HEK293 (cell line): Measurements from ENCODE around the gene PLOD3.
A peak's percentile ranks its signal among the peaks of the same experiment; 100 is the strongest.

Experiments used
- EGR2 ChIP-seq: fragments of 450-650 bp; formaldehyde crosslinking; IDR thresholded peaks from 2 replicates; pipeline ENCODE4 v1.5.1; 2016; ENCODE audit warnings: low read depth, missing biosample characterization, missing genetic modification characterization
- GLIS1 ChIP-seq: fragments of 450-650 bp; formaldehyde crosslinking; IDR thresholded peaks from 2 replicates; pipeline ENCODE4 v1.5.1; 2016; ENCODE audit warnings: missing biosample characterization, missing genetic modification characterization
- KLF1 ChIP-seq: fragments of 450-650 bp; formaldehyde crosslinking; IDR thresholded peaks from 2 replicates; pipeline ENCODE4 v1.5.1; 2016; ENCODE audit warnings: missing biosample characterization, missing genetic modification characterization
- PRDM1 ChIP-seq: fragments of 450-650 bp; formaldehyde crosslinking; IDR thresholded peaks from 2 replicates; pipeline ENCODE4; 2016; ENCODE audit warnings: missing biosample characterization, missing genetic modification characterization
- RBAK ChIP-seq: fragments of 450-650 bp; formaldehyde crosslinking; IDR thresholded peaks from 2 replicates; pipeline ENCODE4 v1.5.1; 2016; ENCODE audit warnings: missing biosample characterization, missing genetic modification characterization
- REPIN1 ChIP-seq: fragments of 450-650 bp; formaldehyde crosslinking; IDR thresholded peaks from 2 replicates; pipeline ENCODE4 v1.5.1; 2017; ENCODE audit warnings: missing biosample characterization, missing genetic modification characterization, low read depth
- YY2 ChIP-seq: fragments of 450-650 bp; formaldehyde crosslinking; IDR thresholded peaks from 2 replicates; pipeline ENCODE4 v1.5.1; 2016; ENCODE audit warnings: missing biosample characterization, missing genetic modification characterization
- ZBTB20 ChIP-seq: fragments of 450-650 bp; formaldehyde crosslinking; IDR thresholded peaks from 2 replicates; pipeline ENCODE4 v1.5.1; 2016; ENCODE audit warnings: missing biosample characterization, missing genetic modification characterization
- ZFHX2 ChIP-seq: fragments of 450-650 bp; formaldehyde crosslinking; conservative IDR thresholded peaks from 2 replicates; pipeline ENCODE4 v1.5.1; 2016; ENCODE audit warnings: missing biosample characterization, missing genetic modification characterization
- ZNF112 ChIP-seq: fragments of 450-650 bp; formaldehyde crosslinking; IDR thresholded peaks from 2 replicates; pipeline ENCODE4 v1.5.0; 2017; ENCODE audit warnings: missing biosample characterization, missing genetic modification characterization
- ZNF174 ChIP-seq: fragments of 450-650 bp; formaldehyde crosslinking; IDR thresholded peaks from 2 replicates; pipeline ENCODE4 v1.5.0; 2017; ENCODE audit warnings: missing biosample characterization, mild to moderate bottlenecking, missing genetic modification characterization
- ZNF23 ChIP-seq: fragments of 450-650 bp; formaldehyde crosslinking; IDR thresholded peaks from 2 replicates; pipeline ENCODE4 v1.5.1; 2016; ENCODE audit warnings: missing biosample characterization, missing genetic modification characterization, borderline replicate concordance
- ZNF302 ChIP-seq: fragments of 450-650 bp; formaldehyde crosslinking; IDR thresholded peaks from 2 replicates; pipeline ENCODE4 v1.5.1; 2016; ENCODE audit warnings: missing biosample characterization, missing genetic modification characterization, low read depth
- ZNF416 ChIP-seq: fragments of 450-650 bp; formaldehyde crosslinking; IDR thresholded peaks from 2 replicates; pipeline ENCODE4 v1.5.1; 2016; ENCODE audit warnings: missing biosample characterization, missing genetic modification characterization
- ZNF514 ChIP-seq: fragments of 450-650 bp; formaldehyde crosslinking; IDR thresholded peaks from 2 replicates; pipeline ENCODE4 v1.5.1; 2016; ENCODE audit warnings: missing biosample characterization, missing genetic modification characterization
- ZNF561 ChIP-seq: fragments of 450-650 bp; IDR thresholded peaks from 2 replicates; pipeline ENCODE4 v1.5.1; 2018; ENCODE audit warnings: missing biosample characterization, missing genetic modification characterization, borderline replicate concordance
- ZNF658 ChIP-seq: fragments of 450-650 bp; formaldehyde crosslinking; IDR thresholded peaks from 2 replicates; pipeline ENCODE4; 2016; ENCODE audit warnings: missing biosample characterization, missing genetic modification characterization
- ZSCAN30 ChIP-seq: fragments of 450-650 bp; IDR thresholded peaks from 2 replicates; pipeline ENCODE4 v1.5.1; 2018; ENCODE audit warnings: missing biosample characterization, mild to moderate bottlenecking, missing genetic modification characterization, moderate library complexity
- TF ChIP-seq, protein P1 (sequence below): fragments of 450-650 bp; formaldehyde crosslinking; IDR thresholded peaks from 2 replicates; pipeline ENCODE4 v1.5.1; 2017; ENCODE audit warnings: missing biosample characterization, missing genetic modification characterization
- TF ChIP-seq, protein P2 (sequence below): fragments of 450-650 bp; formaldehyde crosslinking; IDR thresholded peaks from 2 replicates; pipeline ENCODE4 v1.5.1; 2017; ENCODE audit warnings: missing biosample characterization, missing genetic modification characterization
- TF ChIP-seq, protein P3 (sequence below): fragments of 450-650 bp; formaldehyde crosslinking; IDR thresholded peaks from 2 replicates; pipeline ENCODE4 v1.5.1; 2017; ENCODE audit warnings: missing biosample characterization, missing genetic modification characterization
- TF ChIP-seq, protein P4 (sequence below): fragments of 450-650 bp; formaldehyde crosslinking; IDR thresholded peaks from 2 replicates; pipeline ENCODE4 v1.5.1; 2016; ENCODE audit warnings: missing biosample characterization, missing genetic modification characterization

PLOD3 gene

DNA sequence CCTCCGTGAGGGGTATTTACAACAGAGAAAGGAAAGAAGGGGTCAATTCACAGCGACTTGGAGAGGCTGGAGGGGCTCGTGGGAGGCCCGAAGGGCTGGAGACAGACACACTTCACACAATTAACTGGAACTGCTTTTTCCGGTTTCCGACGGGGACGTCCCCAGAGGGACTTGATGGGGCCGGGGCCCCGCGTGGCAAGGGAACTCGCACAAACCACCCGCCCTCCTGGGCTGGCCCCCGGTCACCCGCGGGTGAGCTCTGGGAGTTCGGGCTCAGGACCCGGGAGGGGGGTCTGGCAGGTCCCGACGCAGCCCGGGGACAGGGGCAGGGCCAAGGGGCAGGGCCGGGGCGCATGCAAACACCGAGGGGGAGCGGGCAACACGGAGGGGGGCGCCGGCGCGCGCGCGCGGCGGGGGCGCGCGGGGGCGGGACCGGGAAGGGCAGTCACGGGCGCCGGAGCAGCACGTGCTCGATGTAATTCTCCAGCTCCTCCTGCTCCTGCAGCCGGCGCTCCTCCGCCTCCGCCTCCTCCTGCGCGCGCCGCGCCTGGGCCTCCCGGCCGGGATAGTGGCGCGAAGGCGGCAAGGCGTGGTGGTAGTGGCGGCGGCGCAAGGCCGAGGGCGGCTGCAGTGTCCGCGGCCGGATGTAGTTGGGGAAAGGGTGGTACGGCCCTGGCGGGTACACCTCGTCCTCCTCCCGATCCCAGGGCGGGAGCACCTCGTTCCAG lies 54.7 kb downstream of the PLOD3 start (continued):
- TF ChIP-seq, protein P1, sequence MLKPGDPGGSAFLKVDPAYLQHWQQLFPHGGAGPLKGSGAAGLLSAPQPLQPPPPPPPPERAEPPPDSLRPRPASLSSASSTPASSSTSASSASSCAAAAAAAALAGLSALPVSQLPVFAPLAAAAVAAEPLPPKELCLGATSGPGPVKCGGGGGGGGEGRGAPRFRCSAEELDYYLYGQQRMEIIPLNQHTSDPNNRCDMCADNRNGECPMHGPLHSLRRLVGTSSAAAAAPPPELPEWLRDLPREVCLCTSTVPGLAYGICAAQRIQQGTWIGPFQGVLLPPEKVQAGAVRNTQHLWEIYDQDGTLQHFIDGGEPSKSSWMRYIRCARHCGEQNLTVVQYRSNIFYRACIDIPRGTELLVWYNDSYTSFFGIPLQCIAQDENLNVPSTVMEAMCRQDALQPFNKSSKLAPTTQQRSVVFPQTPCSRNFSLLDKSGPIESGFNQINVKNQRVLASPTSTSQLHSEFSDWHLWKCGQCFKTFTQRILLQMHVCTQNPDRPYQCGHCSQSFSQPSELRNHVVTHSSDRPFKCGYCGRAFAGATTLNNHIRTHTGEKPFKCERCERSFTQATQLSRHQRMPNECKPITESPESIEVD (tag by site-specific recombination), result no peak
- TF ChIP-seq, protein P2, sequence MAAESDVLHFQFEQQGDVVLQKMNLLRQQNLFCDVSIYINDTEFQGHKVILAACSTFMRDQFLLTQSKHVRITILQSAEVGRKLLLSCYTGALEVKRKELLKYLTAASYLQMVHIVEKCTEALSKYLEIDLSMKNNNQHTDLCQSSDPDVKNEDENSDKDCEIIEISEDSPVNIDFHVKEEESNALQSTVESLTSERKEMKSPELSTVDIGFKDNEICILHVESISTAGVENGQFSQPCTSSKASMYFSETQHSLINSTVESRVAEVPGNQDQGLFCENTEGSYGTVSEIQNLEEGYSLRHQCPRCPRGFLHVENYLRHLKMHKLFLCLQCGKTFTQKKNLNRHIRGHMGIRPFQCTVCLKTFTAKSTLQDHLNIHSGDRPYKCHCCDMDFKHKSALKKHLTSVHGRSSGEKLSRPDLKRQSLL (tag by site-specific recombination), result peak; percentile 87
- TF ChIP-seq ZNF561 (tag by site-specific recombination), result no peak
- no peak for TF ChIP-seq RBAK (tag by site-specific recombination)
- TF ChIP-seq ZNF514 (tag by site-specific recombination), result no peak
- no peak for TF ChIP-seq PRDM1 (tag by site-specific recombination)
- no peak for TF ChIP-seq ZNF658
- TF ChIP-seq ZNF416, result no peak
- TF ChIP-seq ZFHX2 (tag by site-specific recombination), result peak; percentile 81
- peak; percentile 23 for TF ChIP-seq EGR2 (tag by site-specific recombination)
- TF ChIP-seq ZNF302, result no peak
- TF ChIP-seq KLF1 (tag by site-specific recombination), result peak; percentile 11; the same call in 1 of the 2 replicates
- no peak for TF ChIP-seq ZNF112 (tag by site-specific recombination)
- peak; percentile 56; the same call in 1 of the 2 replicates for TF ChIP-seq ZSCAN30 (tag by site-specific recombination)
- TF ChIP-seq YY2 (tag by site-specific recombination), result no peak
- TF ChIP-seq ZBTB20, result peak; percentile 47; the same call in 1 of the 2 replicates
- TF ChIP-seq REPIN1, result no peak
- TF ChIP-seq GLIS1 (tag by site-specific recombination), result peak; percentile 55
- TF ChIP-seq, protein P3, sequence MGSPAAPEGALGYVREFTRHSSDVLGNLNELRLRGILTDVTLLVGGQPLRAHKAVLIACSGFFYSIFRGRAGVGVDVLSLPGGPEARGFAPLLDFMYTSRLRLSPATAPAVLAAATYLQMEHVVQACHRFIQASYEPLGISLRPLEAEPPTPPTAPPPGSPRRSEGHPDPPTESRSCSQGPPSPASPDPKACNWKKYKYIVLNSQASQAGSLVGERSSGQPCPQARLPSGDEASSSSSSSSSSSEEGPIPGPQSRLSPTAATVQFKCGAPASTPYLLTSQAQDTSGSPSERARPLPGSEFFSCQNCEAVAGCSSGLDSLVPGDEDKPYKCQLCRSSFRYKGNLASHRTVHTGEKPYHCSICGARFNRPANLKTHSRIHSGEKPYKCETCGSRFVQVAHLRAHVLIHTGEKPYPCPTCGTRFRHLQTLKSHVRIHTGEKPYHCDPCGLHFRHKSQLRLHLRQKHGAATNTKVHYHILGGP (tag by site-specific recombination), result no peak
- no peak for TF ChIP-seq ZNF23
- TF ChIP-seq ZNF174 (tag by site-specific recombination), result no peak
- TF ChIP-seq, protein P4, sequence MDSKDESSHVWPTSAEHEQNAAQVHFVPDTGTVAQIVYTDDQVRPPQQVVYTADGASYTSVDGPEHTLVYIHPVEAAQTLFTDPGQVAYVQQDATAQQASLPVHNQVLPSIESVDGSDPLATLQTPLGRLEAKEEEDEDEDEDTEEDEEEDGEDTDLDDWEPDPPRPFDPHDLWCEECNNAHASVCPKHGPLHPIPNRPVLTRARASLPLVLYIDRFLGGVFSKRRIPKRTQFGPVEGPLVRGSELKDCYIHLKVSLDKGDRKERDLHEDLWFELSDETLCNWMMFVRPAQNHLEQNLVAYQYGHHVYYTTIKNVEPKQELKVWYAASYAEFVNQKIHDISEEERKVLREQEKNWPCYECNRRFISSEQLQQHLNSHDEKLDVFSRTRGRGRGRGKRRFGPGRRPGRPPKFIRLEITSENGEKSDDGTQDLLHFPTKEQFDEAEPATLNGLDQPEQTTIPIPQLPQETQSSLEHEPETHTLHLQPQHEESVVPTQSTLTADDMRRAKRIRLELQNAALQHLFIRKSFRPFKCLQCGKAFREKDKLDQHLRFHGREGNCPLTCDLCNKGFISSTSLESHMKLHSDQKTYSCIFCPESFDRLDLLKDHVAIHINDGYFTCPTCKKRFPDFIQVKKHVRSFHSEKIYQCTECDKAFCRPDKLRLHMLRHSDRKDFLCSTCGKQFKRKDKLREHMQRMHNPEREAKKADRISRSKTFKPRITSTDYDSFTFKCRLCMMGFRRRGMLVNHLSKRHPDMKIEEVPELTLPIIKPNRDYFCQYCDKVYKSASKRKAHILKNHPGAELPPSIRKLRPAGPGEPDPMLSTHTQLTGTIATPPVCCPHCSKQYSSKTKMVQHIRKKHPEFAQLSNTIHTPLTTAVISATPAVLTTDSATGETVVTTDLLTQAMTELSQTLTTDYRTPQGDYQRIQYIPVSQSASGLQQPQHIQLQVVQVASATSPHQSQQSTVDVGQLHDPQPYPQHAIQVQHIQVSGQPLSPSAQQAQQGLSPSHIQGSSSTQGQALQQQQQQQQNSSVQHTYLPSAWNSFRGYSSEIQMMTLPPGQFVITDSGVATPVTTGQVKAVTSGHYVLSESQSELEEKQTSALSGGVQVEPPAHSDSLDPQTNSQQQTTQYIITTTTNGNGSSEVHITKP (tag by site-specific recombination), result peak; percentile 76
